DND-41 (cell line): Measurements from ENCODE around the gene EML6.

Experiments used
- ATAC-seq: fragments of 200-7000 bp; cut with Tn5 transposase; 3 replicates; pipeline ENCODE4 v1.9.1; 2021; ENCODE audit warnings: low read depth; ENCODE audit not compliant: insufficient read depth
- DNase-seq: peaks from one replicate; pipeline ENCODE4 v3.0.0-alpha.2; 2020
- H2AFZ ChIP-seq: 2 replicates; pipeline ENCODE4 v1.6.0; 2012; ENCODE audit warnings: low read depth, low read length
- H3K27ac ChIP-seq: 2 replicates; pipeline ENCODE4 v1.5.1; 2012; ENCODE audit warnings: low read length, inconsistent platforms
- H3K27me3 ChIP-seq: fragments of 200-600 bp; sonication (generic); 2 replicates; pipeline ENCODE4 v1.6.0; 2012; ENCODE audit warnings: low read length, mild to moderate bottlenecking, inconsistent platforms; ENCODE audit not compliant: insufficient read depth, poor library complexity
- H3K36me3 ChIP-seq: 2 replicates; pipeline ENCODE4 v1.5.1; 2012; ENCODE audit warnings: low read length, inconsistent platforms; ENCODE audit not compliant: insufficient read depth
- H3K4me1 ChIP-seq: 2 replicates; pipeline ENCODE4 v1.5.1; 2012; ENCODE audit warnings: mild to moderate bottlenecking, low read length; ENCODE audit not compliant: insufficient read depth
- H3K4me2 ChIP-seq: 2 replicates; pipeline ENCODE4 v1.6.0; 2012; ENCODE audit warnings: mild to moderate bottlenecking, moderate library complexity, low read length, inconsistent platforms; ENCODE audit not compliant: insufficient read depth
- H3K4me3 ChIP-seq, 2 experiments: fragments of 200-600 bp in 1 of 2; shearing (Covaris generic) in 1 of 2; 2 replicates each; pipeline ENCODE4 v1.5.1; 2012 to 2016; ENCODE audit warnings: inconsistent platforms in 2 of 2, low read length in 2 of 2, mild to moderate bottlenecking in 2 of 2, low read depth in 1 of 2, moderate library complexity in 1 of 2
- H3K79me2 ChIP-seq: 2 replicates; pipeline ENCODE4 v1.6.0; 2012; ENCODE audit warnings: low read length, inconsistent platforms; ENCODE audit not compliant: insufficient read depth
- H3K9ac ChIP-seq: 2 replicates; pipeline ENCODE4 v1.6.0; 2012; ENCODE audit warnings: low read depth, mild to moderate bottlenecking, inconsistent platforms, low read length, moderate library complexity
- H3K9me3 ChIP-seq: 2 replicates; pipeline ENCODE4 v1.5.1; 2012; ENCODE audit warnings: low read length, moderate library complexity, mild to moderate bottlenecking, inconsistent platforms; ENCODE audit not compliant: insufficient read depth, severe bottlenecking
- H4K20me1 ChIP-seq: 2 replicates; pipeline ENCODE4 v1.6.0; 2012; ENCODE audit warnings: low read length; ENCODE audit not compliant: insufficient read depth
- CTCF ChIP-seq: IDR thresholded peaks from 2 replicates; pipeline ENCODE4 v1.5.1; 2012; ENCODE audit warnings: borderline replicate concordance, low read length, moderate library complexity, mild to moderate bottlenecking; ENCODE audit not compliant: poor library complexity, severe bottlenecking; ENCODE audit errors: extremely low read depth
- EZH2 ChIP-seq: IDR thresholded peaks from 3 replicates; pipeline ENCODE4 v1.6.1; 2012; ENCODE audit warnings: borderline replicate concordance, low read depth, mild to moderate bottlenecking, moderate library complexity, low read length, inconsistent platforms; ENCODE audit not compliant: severe bottlenecking

Gene EML6

GRCh38 chr2:54773838-54774237 lies 50.4 kb downstream of the EML6 start:
- no peak overlapping the region for H2AFZ ChIP-seq
- H3K4me1 ChIP-seq: peaks cover 10% of the 10 kb centered on the region
- no peak overlapping the region for H3K4me2 ChIP-seq
- H3K79me2 ChIP-seq: no peaks in the 10 kb centered on the region
- no peaks in the 10 kb centered on the region for H3K27me3 ChIP-seq
- no peak overlapping the region for H3K9ac ChIP-seq
- ATAC-seq (no peak), DNase-seq (no peak)
- no peaks in the 10 kb centered on the region for H4K20me1 ChIP-seq
- H3K27ac ChIP-seq: no peak overlapping the region
- H3K9me3 ChIP-seq: peaks cover 5% of the 10 kb centered on the region
- H3K36me3 ChIP-seq: no peaks in the 10 kb centered on the region
- TF ChIP-seq CTCF (no peak), EZH2 (no peak)
- H3K4me3 ChIP-seq: no peak overlapping the region

- Histone ChIP-seq H3K27me3 (no peaks in the 10 kb centered on the region), H3K9ac (no peak overlapping the region), H3K79me2 (no peaks in the 10 kb centered on the region), H3K27ac (no peak overlapping the region), H3K4me3 (no peak overlapping the region), H3K9me3 (peaks cover 5% of the 10 kb centered on the region), H3K4me2 (no peak overlapping the region), H4K20me1 (no peaks in the 10 kb centered on the region), H3K36me3 (no peaks in the 10 kb centered on the region), H2AFZ (no peak overlapping the region), H3K4me1 (peaks cover 10% of the 10 kb centered on the region)
- no peak for ATAC-seq
- DNase-seq: no peak
- no peak for TF ChIP-seq EZH2
Measured at GRCh38 chr2:54775710-54776109, 52.2 kb downstream of the EML6 start.

- no peak overlapping the region for H2AFZ ChIP-seq
- no peak overlapping the region for H3K27ac ChIP-seq
- no peaks in the 10 kb centered on the region for H3K36me3 ChIP-seq
- DNase-seq (peak; percentile 52), ATAC-seq (peak; percentile 77)
- no peak overlapping the region for H3K4me2 ChIP-seq
- TF ChIP-seq CTCF: no peak
- TF ChIP-seq EZH2: no peak
- H3K27me3 ChIP-seq: no peaks in the 10 kb centered on the region
- H3K4me3 ChIP-seq: no peak overlapping the region
- no peak overlapping the region for H3K9ac ChIP-seq
- H3K79me2 ChIP-seq: no peaks in the 10 kb centered on the region
- no peaks in the 10 kb centered on the region for H4K20me1 ChIP-seq
- H3K4me1 ChIP-seq: peaks cover 10% of the 10 kb centered on the region
- peaks cover 5% of the 10 kb centered on the region for H3K9me3 ChIP-seq
Measured at GRCh38 chr2:54776494-54776893, 53.0 kb downstream of the EML6 start.

GRCh38 chr2:54783349-54783748 lies 59.9 kb downstream of the EML6 start:
- no peaks in the 10 kb centered on the region for H4K20me1 ChIP-seq
- no peak overlapping the region for H3K4me3 ChIP-seq
- DNase-seq (no peak), ATAC-seq (no peak)
- no peaks in the 10 kb centered on the region for H3K79me2 ChIP-seq
- H3K36me3 ChIP-seq: no peaks in the 10 kb centered on the region
- H3K4me1 ChIP-seq: no peaks in the 10 kb centered on the region
- H3K9ac ChIP-seq: no peak overlapping the region
- H2AFZ ChIP-seq: no peak overlapping the region
- TF ChIP-seq CTCF (no peak), EZH2 (no peak)
- H3K27ac ChIP-seq: no peak overlapping the region
- H3K27me3 ChIP-seq: no peaks in the 10 kb centered on the region
- no peaks in the 10 kb centered on the region for H3K9me3 ChIP-seq
- no peak overlapping the region for H3K4me2 ChIP-seq
